Measurements from ENCODE around the gene KCNK3.
A peak's percentile ranks its signal among the peaks of the same experiment; 100 is the strongest.

The KCNK3 gene

DNA sequence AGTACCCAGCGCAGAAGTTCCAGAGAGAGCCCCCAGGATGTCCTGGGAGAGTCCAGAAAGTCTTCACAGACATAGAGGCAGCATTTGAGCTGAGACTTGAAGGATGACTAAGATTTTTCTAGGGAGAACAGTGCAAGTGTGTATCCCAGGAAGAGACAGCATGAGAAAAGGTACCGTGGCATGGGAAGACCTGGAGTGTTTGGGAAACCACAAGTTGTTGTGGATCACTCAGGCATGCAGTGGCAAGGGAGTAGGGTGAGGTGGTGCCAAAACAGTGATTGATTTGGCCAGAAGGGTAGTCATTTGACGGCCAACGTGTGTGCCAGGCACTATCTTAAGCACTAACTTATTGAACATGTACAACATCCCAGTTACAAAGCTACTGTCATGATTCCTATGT is 24.5 kb upstream of the KCNK3 start:
- no peak for DNase-seq

DNA sequence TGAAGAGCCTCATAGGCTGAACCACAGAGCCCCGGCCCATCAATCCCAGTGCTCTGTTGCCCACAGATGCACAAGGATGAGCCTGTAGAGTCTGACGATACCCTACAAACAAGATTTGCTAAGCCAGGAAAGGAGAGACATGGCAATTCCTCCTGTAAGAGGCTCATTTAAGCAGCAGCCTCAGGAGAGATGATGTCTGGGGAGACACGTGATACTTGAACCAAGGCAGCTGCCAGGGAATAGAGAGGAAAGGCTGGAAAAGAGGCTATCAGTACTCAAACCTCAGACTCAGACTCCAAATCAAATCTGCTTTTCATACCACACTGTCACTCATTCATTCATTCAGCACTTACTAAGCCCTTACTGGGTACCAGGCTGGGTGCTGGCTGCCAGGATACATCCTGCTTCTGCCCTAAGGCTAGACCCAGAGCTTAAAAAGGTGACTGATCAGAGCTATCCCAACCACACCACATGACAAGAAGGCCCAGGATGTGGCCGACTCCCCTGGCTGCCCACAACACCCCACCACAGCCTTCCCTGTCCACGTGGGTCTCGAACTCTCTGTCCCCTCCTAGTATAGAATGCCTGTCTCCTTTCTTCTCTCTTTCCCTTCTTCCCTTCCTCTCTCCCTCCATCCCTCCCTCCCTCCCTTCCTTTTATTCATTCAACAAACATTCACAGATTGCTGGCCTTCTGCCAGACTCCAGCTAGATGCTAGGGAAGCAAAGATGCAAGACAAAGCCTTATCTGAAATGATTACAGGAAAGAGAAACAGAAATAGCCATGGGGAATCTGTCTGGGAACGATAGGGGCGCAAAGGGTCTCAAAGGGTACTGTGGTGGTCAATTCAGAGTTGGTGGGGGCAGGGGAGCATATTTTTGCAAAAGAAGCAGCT is 23.4 kb upstream of the KCNK3 start:
- DNase-seq: no peak

DNA sequence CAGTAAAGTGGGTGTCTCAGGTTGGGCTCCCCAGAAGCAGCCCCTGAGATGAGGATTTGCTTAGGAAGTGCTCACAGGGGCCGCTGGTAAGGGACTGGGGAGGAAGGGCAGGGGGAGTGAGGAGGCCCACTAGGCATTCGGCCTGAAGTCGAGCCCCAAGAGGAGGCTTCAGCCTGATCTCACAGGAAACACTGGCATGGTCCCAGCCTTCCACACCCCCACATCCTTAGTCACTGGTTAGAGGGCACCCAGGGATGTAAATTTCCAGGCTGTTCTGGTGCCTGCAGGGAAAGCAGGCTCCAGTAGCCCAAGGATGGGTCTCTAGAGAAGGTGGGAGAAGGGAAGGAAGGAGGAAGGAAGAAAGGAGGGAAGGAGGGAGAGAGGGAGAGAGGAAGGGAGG is 22.4 kb upstream of the KCNK3 start:
- no peak for DNase-seq

DNA sequence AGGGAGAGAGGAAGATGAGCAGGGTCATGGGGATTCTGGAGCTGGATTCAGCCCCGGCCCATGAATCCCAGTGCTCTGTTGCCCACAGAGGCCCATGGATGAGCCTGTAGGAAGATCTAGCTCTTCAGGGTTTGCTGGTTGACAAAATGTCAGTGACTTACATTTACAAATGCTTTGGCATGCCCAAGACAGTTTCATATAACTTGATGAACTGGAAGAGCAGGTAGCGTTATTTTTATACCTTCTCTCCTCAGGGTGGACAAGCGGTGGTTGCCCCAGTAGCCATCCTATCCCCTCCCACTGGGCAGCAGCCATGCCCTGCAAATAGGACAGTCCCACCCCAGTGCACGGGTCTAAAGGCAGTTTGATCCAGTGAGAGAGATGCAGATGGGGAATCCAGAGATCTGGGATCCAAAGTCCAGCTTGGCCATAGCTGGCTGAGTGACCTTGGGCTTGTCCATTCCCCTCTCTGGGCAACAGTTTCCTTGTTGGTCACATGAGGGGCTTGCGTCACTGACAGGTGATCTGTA is 21.5 kb upstream of the KCNK3 start:
- no peak for DNase-seq

DNA sequence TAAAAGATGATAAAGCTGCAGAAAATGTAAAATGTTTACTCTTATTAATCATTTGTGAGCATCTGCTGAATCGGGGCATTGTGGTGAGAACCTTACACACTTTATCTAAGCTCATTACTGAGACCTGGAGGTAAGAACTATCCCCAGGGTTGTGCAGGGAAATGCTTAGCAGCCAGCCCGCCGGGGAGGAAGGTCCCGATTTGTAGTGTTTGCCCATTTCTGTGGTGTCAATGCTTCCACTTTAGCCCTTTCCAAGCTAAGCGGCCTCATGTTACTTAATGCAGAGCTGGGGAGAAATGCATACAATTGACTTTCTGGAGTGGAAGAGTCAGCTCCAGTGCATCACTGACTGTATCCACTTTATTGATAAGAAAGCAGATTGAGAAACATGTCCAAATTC is 20.8 kb upstream of the KCNK3 start:
- DNase-seq: no peak

DNA sequence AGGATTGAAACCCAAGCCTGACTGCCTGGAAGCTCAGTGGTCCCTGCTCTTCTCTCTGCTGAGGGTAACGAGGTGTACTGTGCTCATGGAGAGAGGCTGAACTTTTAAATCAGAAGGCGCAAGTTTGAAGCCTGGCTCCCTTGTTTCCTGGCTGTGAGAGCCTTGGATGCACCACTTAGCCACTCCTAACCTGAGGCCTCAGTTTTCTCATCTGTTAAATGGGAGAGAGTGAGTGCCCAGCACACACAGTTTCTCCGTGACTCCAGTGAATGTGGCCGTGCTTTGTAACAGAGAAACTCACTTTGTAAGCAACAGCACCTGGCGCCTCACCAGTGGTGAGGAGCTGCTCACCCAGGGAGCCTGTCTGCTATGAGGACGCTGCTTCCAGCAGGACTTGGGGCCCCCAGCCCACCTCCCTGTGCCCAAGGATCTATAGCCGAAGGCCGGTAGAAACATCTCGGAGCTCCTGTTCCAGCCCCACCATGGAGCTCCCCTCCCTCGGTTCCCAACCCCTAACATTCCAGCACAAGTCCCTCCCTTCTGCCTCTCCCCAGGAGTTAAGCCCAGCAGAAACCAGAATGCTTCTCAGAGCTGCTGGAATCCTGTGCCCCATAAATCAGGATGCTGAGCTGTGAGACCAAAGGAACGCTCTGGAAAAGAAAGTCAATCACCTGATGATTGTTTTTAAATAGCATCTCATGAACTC is 20.3 kb upstream of the KCNK3 start:
- DNase-seq: no peak

DNA sequence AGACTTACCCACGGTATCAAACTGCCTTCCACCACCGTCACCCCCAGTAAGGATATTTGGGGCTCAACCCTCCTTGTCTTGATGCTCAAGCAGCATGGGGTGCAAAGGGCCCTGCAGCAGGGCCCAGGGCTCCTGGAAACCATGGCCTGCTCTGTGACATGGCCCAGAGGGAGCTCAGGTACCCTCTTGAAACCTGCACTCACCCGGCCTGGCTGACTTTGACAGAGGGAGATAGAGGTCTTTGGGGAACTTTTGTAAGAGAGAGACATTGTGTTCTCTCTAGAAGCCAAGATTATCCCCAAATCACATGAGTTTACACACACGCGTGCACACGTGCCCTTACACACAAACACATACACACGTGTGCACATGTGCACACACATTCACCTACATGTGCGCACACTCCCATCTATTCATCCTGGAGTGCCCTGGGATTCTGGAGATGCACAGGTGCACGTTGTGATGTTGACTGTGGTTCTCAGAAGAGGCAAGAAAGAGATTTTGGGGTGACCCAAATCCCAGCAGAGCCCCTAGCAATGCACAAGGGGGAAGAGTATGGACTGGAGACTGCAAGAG is 19.6 kb upstream of the KCNK3 start:
- no peak for DNase-seq

DNA sequence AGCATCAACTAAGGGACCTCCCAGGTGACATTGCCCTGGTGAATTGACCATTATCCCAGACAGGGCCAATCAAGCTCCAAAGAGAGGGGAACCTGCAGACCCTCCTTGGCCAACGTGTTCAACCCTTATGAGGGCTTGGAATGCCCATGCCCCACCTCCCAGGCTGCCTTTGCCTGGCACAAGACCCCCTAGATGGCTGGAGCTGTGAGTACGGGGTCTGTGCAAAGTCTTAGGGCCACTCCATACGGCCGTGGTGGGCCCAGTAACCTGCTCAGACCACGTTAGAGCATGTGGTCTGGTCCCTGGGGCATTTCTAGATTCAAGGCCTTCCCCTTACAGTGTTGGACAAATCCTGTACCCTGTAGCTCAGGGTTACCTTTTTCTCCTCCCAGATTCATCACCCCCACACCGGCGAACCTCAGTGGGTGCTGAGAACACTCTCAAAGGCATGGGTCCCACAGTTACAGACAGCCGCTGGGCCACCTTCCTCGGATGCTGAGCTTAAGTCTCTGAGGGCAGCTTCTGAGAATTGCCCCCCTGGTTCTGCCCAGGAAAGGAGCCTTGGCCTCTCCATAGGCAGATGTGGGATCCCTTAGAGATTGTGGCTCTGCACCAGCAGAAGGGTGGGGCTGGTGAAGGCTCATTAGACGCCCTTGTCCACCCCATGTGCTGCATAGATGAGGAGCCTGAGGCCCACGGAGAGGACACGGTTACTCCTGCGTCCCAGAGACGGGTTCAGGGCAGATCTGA is 18.3 kb upstream of the KCNK3 start:
- DNase-seq: no peak

DNA sequence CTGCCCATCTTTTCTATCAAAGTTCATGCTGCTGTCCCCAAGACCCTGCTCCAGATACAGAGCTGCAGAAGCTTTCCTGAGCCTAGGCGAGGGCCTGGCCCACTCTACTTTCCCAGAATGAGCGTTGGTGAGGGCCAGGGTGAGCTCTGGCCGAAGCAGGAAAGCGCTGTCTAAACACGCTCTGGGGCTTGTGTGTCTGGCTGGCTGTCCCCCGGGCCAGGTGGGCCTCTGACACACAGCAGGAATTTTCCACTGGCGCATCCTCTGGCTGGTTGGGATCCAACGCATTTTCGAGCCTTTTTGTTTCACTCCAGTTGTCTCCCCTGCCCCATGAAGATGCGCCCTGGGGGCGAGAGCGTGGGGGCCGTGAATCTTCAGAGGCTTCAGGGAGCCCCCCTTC is 17.8 kb upstream of the KCNK3 start:
- DNase-seq: no peak

DNA sequence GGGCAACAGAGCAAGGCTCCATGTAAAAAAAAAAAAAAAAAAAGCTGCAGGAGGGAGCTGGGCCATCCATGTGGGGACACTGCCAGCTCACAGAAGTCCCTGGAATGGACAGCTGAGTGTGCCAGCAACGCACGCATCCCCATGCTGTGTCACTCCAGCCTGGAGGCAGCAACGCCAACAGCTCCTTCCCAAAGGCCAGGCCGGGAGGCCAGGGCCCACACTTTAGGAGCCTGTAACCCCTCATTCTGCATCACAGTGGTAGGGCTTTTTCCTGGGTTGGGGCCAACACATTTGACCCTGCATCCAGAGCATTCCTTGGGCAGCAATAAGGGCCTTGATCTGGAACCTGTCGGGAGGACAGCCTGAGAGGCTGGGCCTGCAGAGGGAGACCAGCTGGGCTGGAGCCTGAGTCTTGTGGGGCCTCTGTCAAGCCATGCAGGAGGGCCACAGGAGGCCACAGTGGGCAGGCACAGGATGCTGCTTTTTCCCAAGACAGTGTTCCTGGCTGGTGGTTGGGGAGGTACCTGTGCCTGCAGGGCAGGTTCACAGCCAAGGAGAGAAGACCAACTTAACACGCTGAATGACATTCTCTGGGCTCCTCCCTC is 16.8 kb upstream of the KCNK3 start:
- DNase-seq: no peak

DNA sequence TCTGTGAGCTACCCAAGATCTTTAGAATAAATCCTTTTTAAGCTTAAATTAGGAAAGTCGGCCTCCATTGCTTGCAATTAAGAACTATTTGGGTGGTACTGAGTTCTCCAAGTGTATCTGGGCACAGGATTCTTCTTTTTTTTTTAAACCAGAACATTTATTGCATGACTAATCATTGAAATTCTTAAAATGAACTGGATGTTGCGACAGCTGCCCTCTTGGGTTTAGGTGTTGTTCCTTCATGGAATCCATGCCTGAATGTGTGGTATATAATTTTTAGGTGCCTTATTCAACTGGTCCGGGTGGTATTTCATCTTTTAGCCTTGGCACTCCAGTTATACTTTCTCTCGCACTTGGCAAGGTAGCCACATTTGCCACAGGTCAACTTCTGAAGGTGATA is 14.5 kb upstream of the KCNK3 start:
- no peak for DNase-seq

DNA sequence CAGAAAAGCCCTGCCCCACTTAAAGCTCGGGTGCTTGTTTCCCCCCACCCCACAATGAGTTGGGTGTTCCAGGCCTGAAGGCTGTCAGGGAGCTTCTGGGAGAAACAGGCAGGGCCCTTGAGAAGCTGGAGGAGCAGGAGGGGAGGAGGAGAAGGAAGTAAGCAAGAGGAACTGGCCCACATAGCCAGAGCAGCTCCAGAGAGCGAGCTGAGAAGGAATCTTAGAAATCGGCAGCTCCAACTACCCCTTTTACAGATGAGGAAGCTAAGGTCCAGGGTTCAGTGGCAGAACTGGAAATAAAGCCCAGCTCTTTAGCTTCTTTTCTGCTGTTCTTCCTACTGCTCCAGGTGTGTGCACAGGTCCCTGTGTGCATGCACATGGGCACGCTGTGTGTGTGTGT is 12.7 kb upstream of the KCNK3 start:
- DNase-seq: no peak

DNA sequence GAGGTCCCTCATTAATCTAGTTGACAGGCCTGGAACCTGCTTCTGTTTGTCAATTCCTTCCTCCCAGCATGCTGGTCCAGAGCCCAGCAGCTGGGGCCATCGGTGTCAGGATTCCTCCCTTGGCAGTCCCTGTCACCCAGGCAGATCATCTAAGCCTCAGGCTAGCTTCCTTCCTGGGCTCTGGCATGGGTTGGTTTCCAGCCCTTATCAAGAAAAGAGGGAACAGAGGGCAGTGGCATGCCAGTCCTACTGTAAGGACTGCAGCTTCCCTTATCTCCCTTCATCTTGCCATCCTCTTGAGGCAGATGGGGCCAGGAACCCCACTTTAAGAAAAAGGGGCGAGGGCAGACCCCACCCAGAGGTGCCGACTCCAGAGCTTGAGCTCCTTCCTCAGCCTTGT is 10.9 kb upstream of the KCNK3 start:
- no peak for DNase-seq

DNA sequence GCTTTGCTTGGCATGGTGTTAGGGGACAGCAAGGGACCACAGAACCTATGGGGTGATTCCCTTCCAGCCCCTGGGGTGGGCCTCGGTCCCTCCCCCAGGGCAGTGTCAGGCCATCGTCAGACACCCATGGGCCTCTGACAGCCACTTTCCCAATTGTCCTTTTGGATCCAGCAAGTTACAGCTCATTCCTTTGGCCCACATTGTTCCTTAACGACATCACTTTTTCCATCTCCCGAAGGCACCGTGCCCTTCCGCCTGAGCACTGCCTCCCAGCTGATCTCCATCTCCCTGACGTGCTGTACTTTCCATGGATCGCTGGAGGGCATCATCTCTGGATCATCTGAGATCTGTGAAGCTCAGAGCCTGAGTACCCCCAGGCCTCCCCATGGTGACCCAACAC is 10.4 kb upstream of the KCNK3 start:
- no peak for DNase-seq

DNA sequence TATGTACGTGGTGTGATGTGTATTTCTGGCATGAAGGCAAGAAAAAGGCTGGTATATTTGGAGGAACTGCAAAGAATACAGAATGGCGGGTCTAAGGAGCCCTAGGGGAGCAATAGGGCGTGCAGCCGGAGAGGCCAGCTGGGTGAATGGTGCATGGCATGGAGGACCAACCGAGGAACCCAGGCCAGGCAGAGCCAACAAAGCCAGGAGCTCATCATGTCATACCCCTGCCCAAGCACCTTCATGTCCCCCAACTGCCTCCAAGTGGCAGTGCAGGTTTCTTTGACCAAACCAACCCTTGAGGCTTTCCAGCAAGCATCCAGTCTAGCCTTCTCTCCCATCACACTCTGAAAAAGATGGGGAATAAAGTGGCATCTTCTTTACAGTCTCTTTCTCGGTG is 8.9 kb upstream of the KCNK3 start:
- no peak for DNase-seq

DNA sequence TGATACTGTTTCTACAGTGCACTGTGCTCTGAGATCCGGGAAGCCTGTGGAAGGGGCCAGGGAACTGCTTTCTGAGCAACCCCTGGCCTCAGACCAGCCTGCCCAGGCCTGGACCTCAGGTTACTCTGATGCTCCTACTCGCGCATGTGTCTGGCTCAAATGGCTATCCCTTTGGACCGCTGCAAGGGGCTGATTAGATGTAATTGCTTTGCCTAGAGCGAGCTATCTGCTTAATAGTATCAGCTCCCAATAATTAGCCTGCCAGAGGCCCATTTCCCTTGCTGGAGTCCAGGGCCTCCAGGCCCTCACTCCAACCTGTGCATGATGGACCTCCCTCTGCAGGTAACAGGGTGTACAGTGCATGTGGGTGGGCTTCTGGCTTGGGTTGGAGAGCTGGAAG is 7.2 kb upstream of the KCNK3 start:
- DNase-seq: no peak

DNA sequence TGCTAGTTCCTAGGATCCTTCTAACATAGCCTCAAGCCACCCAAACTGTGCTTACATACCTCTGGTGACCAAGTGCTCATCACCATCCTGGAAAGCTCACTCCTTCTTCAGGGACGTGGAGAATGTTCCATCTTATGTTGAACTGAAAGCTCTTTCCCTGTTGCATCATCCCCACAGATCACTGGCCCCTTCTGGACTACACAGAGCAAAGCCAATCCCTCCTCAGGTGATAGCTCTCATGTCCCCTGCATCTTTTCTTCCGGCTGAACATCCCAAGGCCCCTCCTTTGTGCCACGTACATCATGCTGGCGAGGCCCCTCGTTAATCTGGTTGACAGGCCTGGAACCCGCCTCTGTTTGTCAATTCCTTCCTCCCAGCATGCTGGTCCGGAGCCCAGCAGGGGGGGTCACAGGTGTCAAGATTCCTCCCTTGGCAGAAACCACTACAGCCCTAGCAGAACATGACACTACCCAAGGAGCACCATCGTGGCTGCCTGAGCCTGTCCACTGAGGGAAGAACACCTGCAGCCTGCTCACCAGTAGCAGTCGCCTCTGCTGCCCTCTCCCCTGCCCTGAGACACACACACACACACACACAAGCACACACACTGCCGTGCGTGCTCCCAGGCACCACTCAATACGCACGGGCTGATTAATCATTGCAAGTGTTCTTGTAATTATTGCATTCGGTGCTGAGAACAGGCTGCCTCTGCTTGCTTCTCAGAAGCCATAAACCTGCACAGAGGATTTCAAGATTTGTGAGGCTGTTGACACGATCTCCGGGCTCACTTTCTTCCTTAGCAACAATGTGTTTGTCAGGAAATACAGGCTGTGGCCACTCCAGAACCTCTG is 6.3 kb upstream of the KCNK3 start:
- DNase-seq: peak; percentile 46

DNA sequence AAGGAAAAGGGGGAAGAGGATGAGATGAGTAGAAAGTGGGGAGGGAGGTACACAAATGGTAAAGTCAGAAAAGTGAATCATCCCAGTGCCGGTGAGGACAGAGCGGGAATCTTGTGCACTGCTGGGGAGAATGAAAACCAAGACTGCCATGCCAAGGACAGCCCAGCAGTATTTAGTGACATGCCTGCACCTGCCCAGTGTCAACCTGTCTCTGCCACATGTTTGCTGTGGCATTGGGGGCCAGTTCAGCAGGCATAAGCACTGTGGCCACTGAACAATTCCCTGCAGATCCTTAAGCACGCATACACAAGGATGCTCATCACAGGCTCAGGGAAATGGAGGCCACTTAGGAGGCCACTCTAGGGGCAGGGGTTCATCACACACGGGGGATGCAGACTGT is 5.2 kb upstream of the KCNK3 start:
- no peak for DNase-seq

DNA sequence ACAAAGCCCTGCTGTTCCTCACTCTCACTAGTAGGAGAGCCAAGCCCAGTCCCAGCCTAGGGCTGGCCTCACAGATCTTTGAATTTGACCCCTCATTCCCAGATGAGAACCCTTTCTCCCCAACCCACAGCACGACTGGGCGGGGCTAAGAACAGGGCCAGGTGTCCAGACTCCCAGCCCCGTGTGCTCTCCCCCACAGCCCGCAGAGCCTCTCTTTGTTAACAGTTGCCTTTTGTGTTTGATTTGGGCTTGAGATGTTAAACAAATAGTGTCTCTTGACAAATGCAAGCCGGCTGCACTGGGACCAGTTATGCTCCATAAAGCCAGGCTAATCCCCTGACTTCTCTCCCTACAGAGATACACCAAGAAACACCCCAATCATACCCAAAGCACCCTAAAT is 4.7 kb upstream of the KCNK3 start:
- no peak for DNase-seq

DNA sequence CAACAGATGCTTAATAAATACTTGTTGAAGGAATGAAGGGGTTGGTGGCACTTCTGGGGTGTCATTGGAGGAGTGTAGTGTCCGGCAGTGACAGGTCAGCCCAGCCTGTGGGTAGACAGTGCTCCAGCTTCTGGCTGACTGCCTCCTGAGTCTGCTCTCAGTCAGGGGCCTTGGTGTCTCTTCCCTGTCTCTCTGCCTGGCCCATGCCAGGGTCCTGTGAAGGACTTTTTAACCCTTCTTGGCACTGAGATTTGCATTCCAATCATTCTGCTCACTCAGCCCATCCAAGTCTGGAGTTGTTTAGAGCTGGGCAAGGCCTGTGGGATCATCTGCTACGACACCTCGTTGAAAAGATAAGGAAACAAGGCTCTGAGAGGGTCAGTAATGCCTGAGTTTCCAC is 1.4 kb upstream of the KCNK3 start:
- no peak for DNase-seq

DNA sequence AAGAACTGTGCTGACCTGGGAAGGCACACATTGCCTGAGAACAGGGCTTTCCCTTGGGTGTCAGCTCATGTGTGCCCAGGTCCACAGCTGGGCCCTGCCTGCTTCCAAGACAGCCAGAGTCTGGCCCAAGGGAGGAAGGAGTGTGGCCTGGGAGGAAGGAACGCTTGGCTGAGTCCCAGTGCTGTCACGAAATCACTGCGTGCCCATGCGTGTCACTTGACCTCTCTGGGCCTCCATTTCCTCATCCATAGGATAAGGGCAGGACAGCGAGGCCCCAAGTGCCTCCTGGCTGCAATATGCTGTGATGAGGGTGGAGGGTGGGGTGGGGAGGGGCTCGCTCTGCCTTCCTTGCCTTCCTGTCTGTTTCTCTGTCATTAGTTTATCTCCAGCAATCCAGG is 642 bp upstream of the KCNK3 start:
- DNase-seq: no peak
